ENCODE measurements around the gene TULP3.

The TULP3 gene

GRCh38 chr12:2960996-2961616, 70.4 kb downstream of the TULP3 start:
- H3K9me3 ChIP-seq (ENCODE audit: control insufficient read depth, low read length): no peaks in the 10 kb centered on the region
- no peak for DNase-seq
- H3K27ac ChIP-seq (ENCODE audit: insufficient read depth, low read length, poor library complexity, severe bottlenecking): no peak overlapping the region
- H3K27me3 ChIP-seq (replicated peaks; ENCODE audit: control insufficient read depth, insufficient read depth, low read length, poor library complexity, severe bottlenecking): no peaks in the 10 kb centered on the region
- peaks cover 7% of the 10 kb centered on the region for H3K4me1 ChIP-seq (ENCODE audit: control insufficient read depth, insufficient read depth, low read length, poor library complexity, severe bottlenecking)
- no peaks in the 10 kb centered on the region for H3K36me3 ChIP-seq (ENCODE audit: control insufficient read depth, insufficient read depth, low read length)
- no peak overlapping the region for H3K4me3 ChIP-seq (ENCODE audit: insufficient read depth, low read depth, low read length, poor library complexity, severe bottlenecking)

DNA sequence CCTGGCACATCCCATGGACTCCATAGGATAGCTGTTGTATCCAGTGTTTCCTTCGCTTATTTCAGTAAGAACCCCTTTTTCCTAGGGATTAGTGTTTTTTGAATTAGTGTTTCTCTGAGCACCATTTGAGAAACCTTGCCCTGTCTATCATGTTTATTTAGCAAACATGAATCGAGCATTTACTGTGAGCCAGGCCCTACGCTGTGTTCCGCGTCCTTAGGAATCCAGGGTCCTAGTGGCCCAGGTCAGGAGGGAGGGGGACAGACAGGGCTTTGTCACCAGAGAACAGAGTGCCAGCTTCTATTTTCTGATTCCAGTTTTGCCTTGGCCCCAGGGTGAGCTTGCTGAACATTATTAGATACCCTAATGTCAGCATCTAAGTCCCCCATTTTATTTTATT, 71.0 kb downstream of the TULP3 start:
- Histone ChIP-seq H3K36me3 (ENCODE audit: control insufficient read depth, insufficient read depth, low read length) (no peaks in the 10 kb centered on the region), H3K4me3 (ENCODE audit: insufficient read depth, low read depth, low read length, poor library complexity, severe bottlenecking) (no peak overlapping the region), H3K4me1 (ENCODE audit: control insufficient read depth, insufficient read depth, low read length, poor library complexity, severe bottlenecking) (peaks cover 7% of the 10 kb centered on the region), H3K27ac (ENCODE audit: insufficient read depth, low read length, poor library complexity, severe bottlenecking) (no peak overlapping the region), H3K27me3 (replicated peaks; ENCODE audit: control insufficient read depth, insufficient read depth, low read length, poor library complexity, severe bottlenecking) (no peaks in the 10 kb centered on the region), H3K9me3 (ENCODE audit: control insufficient read depth, low read length) (no peaks in the 10 kb centered on the region)
- no peak for DNase-seq

DNA sequence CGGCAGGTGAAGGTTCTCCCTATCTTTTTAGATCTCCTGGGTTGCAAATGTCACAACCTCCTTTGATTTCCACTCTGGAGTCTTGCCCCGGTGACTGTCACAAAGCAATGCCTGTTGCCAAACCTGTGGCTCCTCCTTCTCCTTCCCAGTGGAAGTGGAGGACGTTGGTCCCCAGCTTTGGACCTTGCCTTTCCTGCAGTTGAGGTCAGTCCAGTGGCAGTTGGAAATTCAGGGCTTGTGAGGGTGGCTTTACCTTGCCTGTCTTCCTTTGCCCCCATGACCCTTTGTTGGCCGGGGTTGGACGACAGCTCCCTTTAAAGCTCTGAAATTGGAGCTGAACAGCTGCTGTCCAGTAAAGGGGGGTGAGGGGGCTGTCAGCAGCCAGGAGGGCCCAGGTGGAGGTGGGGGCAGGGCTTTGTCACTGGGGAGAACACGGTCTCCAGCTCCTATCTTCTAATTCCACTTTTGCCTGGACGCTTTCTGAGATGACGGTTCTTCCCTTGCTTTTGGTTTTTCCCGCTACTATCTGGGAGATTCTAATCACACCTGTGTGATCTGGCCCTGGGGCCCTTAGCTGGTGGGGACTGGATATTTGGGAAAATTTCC, 72.6 kb downstream of the TULP3 start:
- no peak overlapping the region for H3K27ac ChIP-seq (ENCODE audit: insufficient read depth, low read length, poor library complexity, severe bottlenecking)
- no peak for DNase-seq
- no peak overlapping the region for H3K4me3 ChIP-seq (ENCODE audit: insufficient read depth, low read depth, low read length, poor library complexity, severe bottlenecking)
- peaks cover 7% of the 10 kb centered on the region for H3K4me1 ChIP-seq (ENCODE audit: control insufficient read depth, insufficient read depth, low read length, poor library complexity, severe bottlenecking)
- H3K9me3 ChIP-seq (ENCODE audit: control insufficient read depth, low read length): no peaks in the 10 kb centered on the region
- H3K27me3 ChIP-seq (replicated peaks; ENCODE audit: control insufficient read depth, insufficient read depth, low read length, poor library complexity, severe bottlenecking): no peaks in the 10 kb centered on the region
- no peaks in the 10 kb centered on the region for H3K36me3 ChIP-seq (ENCODE audit: control insufficient read depth, insufficient read depth, low read length)

DNA sequence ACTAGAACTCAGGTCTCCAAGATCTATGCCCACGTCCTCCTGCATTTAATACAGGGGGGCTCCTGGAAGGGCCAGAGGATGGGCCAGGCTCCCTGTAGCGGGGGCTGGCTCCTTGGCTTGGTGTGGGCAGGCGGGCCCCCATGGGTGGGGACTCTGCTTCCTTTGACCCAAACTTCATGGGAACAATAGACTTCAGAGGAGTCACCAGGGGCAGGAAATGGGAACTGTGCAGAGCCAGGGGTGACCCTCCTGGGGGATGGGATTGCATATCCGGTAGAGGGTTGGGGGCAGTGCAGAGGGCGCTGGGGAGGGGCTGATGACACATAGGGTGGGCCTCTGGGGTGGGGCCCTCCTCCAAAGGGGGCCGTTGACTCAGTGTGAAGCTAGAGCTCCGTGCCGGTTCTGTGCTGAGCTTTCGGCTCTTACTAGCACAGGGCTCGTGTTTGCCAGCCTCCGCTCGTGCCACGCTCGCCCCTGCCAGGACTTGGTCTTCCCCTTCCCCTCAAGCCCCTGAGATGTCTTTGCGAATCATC, 73.1 kb downstream of the TULP3 start:
- no peak for DNase-seq

GRCh38 chr12:2967651-2968050, 77.0 kb downstream of the TULP3 start:
- DNase-seq: no peak

More for the DNA sequence above, 73.1 kb downstream of the TULP3 start:
- no peaks in the 10 kb centered on the region for H3K27me3 ChIP-seq (replicated peaks; ENCODE audit: control insufficient read depth, insufficient read depth, low read length, poor library complexity, severe bottlenecking)
- no peaks in the 10 kb centered on the region for H3K9me3 ChIP-seq (ENCODE audit: control insufficient read depth, low read length)
- H3K27ac ChIP-seq (ENCODE audit: insufficient read depth, low read length, poor library complexity, severe bottlenecking): no peak overlapping the region
- peaks cover 7% of the 10 kb centered on the region for H3K4me1 ChIP-seq (ENCODE audit: control insufficient read depth, insufficient read depth, low read length, poor library complexity, severe bottlenecking)
- H3K36me3 ChIP-seq (ENCODE audit: control insufficient read depth, insufficient read depth, low read length): no peaks in the 10 kb centered on the region
- H3K4me3 ChIP-seq (ENCODE audit: insufficient read depth, low read depth, low read length, poor library complexity, severe bottlenecking): no peak overlapping the region

GRCh38 chr12:2970744-2971143, 80.1 kb downstream of the TULP3 start:
- Histone ChIP-seq H3K9me3 (ENCODE audit: control insufficient read depth, low read length) (no peaks in the 10 kb centered on the region), H3K4me3 (ENCODE audit: insufficient read depth, low read depth, low read length, poor library complexity, severe bottlenecking) (no peak overlapping the region), H3K27ac (ENCODE audit: insufficient read depth, low read length, poor library complexity, severe bottlenecking) (no peak overlapping the region), H3K4me1 (ENCODE audit: control insufficient read depth, insufficient read depth, low read length, poor library complexity, severe bottlenecking) (no peaks in the 10 kb centered on the region), H3K27me3 (replicated peaks; ENCODE audit: control insufficient read depth, insufficient read depth, low read length, poor library complexity, severe bottlenecking) (no peaks in the 10 kb centered on the region), H3K36me3 (ENCODE audit: control insufficient read depth, insufficient read depth, low read length) (no peaks in the 10 kb centered on the region)
- no peak for DNase-seq

More at GRCh38 chr12:2967651-2968050, 77.0 kb downstream of the TULP3 start:
- H3K9me3 ChIP-seq (ENCODE audit: control insufficient read depth, low read length): no peaks in the 10 kb centered on the region
- H3K27ac ChIP-seq (ENCODE audit: insufficient read depth, low read length, poor library complexity, severe bottlenecking): no peak overlapping the region
- no peak overlapping the region for H3K4me3 ChIP-seq (ENCODE audit: insufficient read depth, low read depth, low read length, poor library complexity, severe bottlenecking)
- no peaks in the 10 kb centered on the region for H3K27me3 ChIP-seq (replicated peaks; ENCODE audit: control insufficient read depth, insufficient read depth, low read length, poor library complexity, severe bottlenecking)
- no peaks in the 10 kb centered on the region for H3K4me1 ChIP-seq (ENCODE audit: control insufficient read depth, insufficient read depth, low read length, poor library complexity, severe bottlenecking)
- no peaks in the 10 kb centered on the region for H3K36me3 ChIP-seq (ENCODE audit: control insufficient read depth, insufficient read depth, low read length)

DNA sequence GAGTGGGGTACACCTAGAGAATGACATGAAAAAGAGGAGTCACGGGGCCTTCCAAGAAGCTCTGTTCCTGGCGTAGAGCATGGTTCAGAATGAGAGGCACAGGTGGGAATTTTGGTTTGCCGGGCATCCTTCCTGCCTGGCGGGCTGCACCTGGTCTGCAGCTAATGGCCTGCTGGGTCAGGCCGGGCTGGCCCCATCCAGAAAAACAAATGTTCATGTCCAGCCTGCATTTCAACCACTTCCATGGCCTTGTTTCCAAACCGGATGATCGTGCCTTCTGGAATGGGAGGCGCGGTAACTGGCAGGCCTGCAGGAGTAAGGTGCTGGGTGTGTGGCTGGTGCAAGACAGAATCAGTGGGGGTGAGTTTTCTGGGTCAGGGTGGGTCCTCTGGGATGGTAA, 82.9 kb downstream of the TULP3 start:
- H3K27ac ChIP-seq (ENCODE audit: insufficient read depth, low read length, poor library complexity, severe bottlenecking): no peak overlapping the region
- H3K36me3 ChIP-seq (ENCODE audit: control insufficient read depth, insufficient read depth, low read length): no peaks in the 10 kb centered on the region
- no peaks in the 10 kb centered on the region for H3K9me3 ChIP-seq (ENCODE audit: control insufficient read depth, low read length)
- H3K4me1 ChIP-seq (ENCODE audit: control insufficient read depth, insufficient read depth, low read length, poor library complexity, severe bottlenecking): no peaks in the 10 kb centered on the region
- no peak overlapping the region for H3K4me3 ChIP-seq (ENCODE audit: insufficient read depth, low read depth, low read length, poor library complexity, severe bottlenecking)
- DNase-seq: no peak
- H3K27me3 ChIP-seq (replicated peaks; ENCODE audit: control insufficient read depth, insufficient read depth, low read length, poor library complexity, severe bottlenecking): no peaks in the 10 kb centered on the region

- H3K27me3 ChIP-seq (replicated peaks; ENCODE audit: control insufficient read depth, insufficient read depth, low read length, poor library complexity, severe bottlenecking): no peaks in the 10 kb centered on the region
- H3K4me1 ChIP-seq (ENCODE audit: control insufficient read depth, insufficient read depth, low read length, poor library complexity, severe bottlenecking): no peaks in the 10 kb centered on the region
- H3K27ac ChIP-seq (ENCODE audit: insufficient read depth, low read length, poor library complexity, severe bottlenecking): no peak overlapping the region
- no peaks in the 10 kb centered on the region for H3K36me3 ChIP-seq (ENCODE audit: control insufficient read depth, insufficient read depth, low read length)
- no peak for DNase-seq
- H3K9me3 ChIP-seq (ENCODE audit: control insufficient read depth, low read length): no peaks in the 10 kb centered on the region
- no peak overlapping the region for H3K4me3 ChIP-seq (ENCODE audit: insufficient read depth, low read depth, low read length, poor library complexity, severe bottlenecking)
Measured at GRCh38 chr12:2974560-2974971, 83.9 kb downstream of the TULP3 start.

DNA sequence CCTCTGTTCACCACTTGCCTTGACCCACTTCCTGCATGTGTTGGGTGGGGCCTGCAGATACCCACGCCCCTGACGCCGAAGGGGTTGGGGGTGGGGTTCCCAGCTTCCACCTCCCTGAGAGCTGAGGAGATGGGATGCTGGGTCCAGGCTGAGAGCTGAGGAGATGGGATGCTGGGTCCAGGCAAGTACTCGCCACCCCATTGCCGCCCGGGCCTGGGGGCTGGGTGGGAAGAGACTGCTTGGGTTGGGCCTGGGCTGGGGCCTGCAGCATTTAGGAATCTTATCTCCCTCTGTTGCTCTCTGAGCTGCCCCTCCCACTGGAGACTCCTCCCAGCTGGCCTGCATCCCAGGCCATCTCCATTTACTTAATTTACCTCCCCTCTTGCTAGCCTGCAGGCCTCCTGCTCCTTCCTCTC, 85.9 kb downstream of the TULP3 start:
- Histone ChIP-seq H3K4me1 (ENCODE audit: control insufficient read depth, insufficient read depth, low read length, poor library complexity, severe bottlenecking) (no peaks in the 10 kb centered on the region), H3K36me3 (ENCODE audit: control insufficient read depth, insufficient read depth, low read length) (no peaks in the 10 kb centered on the region), H3K27me3 (replicated peaks; ENCODE audit: control insufficient read depth, insufficient read depth, low read length, poor library complexity, severe bottlenecking) (no peaks in the 10 kb centered on the region), H3K27ac (ENCODE audit: insufficient read depth, low read length, poor library complexity, severe bottlenecking) (no peak overlapping the region), H3K4me3 (ENCODE audit: insufficient read depth, low read depth, low read length, poor library complexity, severe bottlenecking) (no peak overlapping the region), H3K9me3 (ENCODE audit: control insufficient read depth, low read length) (no peaks in the 10 kb centered on the region)
- DNase-seq: no peak

DNA sequence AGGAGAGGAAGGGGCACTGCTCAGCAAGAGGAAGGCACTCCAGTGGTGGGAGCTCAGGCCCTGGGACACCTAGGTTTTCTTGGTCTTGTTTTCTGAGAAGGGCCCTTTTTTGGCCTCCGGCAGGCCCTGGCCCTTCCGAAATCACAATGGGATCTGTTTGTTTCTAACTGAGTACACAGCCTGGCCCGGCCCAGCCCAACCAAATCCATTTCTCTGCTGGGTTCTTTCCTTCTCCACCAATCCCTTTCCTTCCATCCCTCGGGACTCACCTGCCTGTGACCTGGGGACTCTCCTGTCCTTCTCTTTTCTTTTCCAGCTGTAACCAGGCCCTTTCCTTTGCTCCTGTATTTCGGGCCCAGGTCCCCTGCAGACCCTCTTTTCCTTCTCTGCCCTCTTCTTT, 87.1 kb downstream of the TULP3 start:
- Histone ChIP-seq H3K36me3 (ENCODE audit: control insufficient read depth, insufficient read depth, low read length) (no peaks in the 10 kb centered on the region), H3K4me1 (ENCODE audit: control insufficient read depth, insufficient read depth, low read length, poor library complexity, severe bottlenecking) (no peaks in the 10 kb centered on the region), H3K9me3 (ENCODE audit: control insufficient read depth, low read length) (no peaks in the 10 kb centered on the region), H3K27ac (ENCODE audit: insufficient read depth, low read length, poor library complexity, severe bottlenecking) (no peak overlapping the region), H3K27me3 (replicated peaks; ENCODE audit: control insufficient read depth, insufficient read depth, low read length, poor library complexity, severe bottlenecking) (no peaks in the 10 kb centered on the region), H3K4me3 (ENCODE audit: insufficient read depth, low read depth, low read length, poor library complexity, severe bottlenecking) (no peak overlapping the region)
- no peak for DNase-seq

Data from effector memory CD4-positive, alpha-beta T cell (primary cell).